IPS-18a (cell line): ENCODE data around the gene NOL7.
A peak's percentile ranks its signal among the peaks of the same experiment; 100 is the strongest.

ENCODE experiments used
- H3K27ac ChIP-seq: one replicate; pipeline ENCODE4 v1.5.1; 2013; ENCODE audit warnings: low read length
- H3K27me3 ChIP-seq: one replicate; pipeline ENCODE4 v1.6.1; 2013; ENCODE audit warnings: mild to moderate bottlenecking, low read length; ENCODE audit not compliant: control insufficient read depth, insufficient read depth
- H3K36me3 ChIP-seq: one replicate; pipeline ENCODE4 v1.6.1; 2013; ENCODE audit warnings: low read depth, low read length; ENCODE audit not compliant: control insufficient read depth
- H3K4me1 ChIP-seq: one replicate; pipeline ENCODE4 v1.6.1; 2013; ENCODE audit warnings: low read depth, low read length; ENCODE audit not compliant: control insufficient read depth
- H3K4me3 ChIP-seq: one replicate; pipeline ENCODE4 v1.5.1; 2013; ENCODE audit warnings: low read length
- H3K9ac ChIP-seq: one replicate; pipeline ENCODE4 v1.6.1; 2013; ENCODE audit warnings: mild to moderate bottlenecking, low read length, moderate library complexity
- H3K9me3 ChIP-seq: one replicate; pipeline ENCODE4 v1.6.1; 2013; ENCODE audit warnings: low read depth, low read length; ENCODE audit not compliant: control insufficient read depth

The NOL7 gene

DNA sequence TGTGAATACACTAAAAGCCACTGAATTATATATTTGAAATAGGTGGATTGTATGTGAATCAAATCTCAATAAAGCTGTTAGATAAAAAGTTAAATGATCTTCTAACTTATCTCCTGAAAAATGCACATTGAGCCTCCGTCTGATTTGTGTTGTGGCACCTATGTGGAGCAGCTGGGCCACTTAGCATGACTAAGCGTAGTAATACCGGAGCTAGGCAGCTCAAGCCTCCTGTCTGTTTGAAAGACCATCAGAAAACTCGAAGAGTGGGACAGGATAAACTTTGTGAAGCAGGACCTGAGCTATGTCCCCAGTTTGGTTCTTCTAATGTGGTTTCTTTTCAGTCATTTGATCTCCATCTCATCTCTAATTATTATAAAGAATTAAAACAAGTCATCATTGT lies 11.0 kb upstream of the NOL7 start:
- Histone ChIP-seq H3K9ac (no peak overlapping the region), H3K27ac (no peak overlapping the region), H3K4me1 (no peaks in the 10 kb centered on the region), H3K27me3 (no peaks in the 10 kb centered on the region), H3K36me3 (peaks cover 17% of the 10 kb centered on the region), H3K9me3 (no peaks in the 10 kb centered on the region), H3K4me3 (no peak overlapping the region)

DNA sequence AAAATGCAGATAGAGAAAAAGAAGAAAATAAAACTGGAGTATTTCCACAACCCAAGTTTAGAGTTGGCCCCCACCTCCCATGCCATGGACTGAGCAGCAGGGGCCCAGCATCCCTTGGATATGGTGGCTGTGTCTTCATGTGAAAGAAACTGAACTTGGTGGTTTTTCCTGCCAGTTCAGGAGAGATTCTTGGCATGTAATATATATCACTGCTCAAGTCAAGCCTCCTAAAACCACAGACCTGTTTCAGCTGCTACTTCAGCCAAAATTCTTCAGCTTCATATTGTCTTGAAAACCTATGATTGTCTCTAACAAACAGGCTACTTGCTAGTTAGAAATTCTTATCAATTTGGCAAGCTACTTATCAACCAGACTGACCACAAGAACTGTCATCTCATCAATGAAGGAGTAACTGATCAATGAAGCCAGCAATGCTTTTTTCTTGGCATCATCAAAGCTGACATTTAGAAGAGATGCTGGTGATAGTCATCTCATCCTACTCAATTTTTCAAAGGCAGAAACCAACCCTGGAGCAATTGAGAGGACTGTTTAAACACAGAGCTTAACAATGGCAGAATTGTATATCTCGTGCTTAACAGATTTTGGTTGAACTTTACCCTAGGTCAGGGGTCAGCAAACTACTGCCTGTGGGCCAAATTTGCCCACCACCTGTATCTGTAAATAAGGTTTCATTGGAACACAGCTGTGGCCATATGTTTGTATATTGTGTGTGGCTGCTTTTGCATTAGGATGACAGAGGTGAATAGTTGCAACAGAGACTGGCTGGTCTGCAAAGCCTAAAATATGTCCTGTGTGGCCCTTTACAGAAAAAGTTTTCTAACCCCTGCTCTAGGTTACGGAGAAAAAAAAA lies 10.4 kb upstream of the NOL7 start:
- H3K4me3 ChIP-seq = no peak overlapping the region
- H3K4me1 ChIP-seq = no peaks in the 10 kb centered on the region
- no peaks in the 10 kb centered on the region for H3K9me3 ChIP-seq
- H3K27me3 ChIP-seq = no peaks in the 10 kb centered on the region
- no peak overlapping the region for H3K27ac ChIP-seq
- H3K36me3 ChIP-seq = peaks cover 17% of the 10 kb centered on the region
- no peak overlapping the region for H3K9ac ChIP-seq

GRCh38 chr6:13605634-13606033 lies 9.5 kb upstream of the NOL7 start:
- no peaks in the 10 kb centered on the region for H3K27me3 ChIP-seq
- H3K27ac ChIP-seq = no peak overlapping the region
- peaks cover 14% of the 10 kb centered on the region for H3K36me3 ChIP-seq
- no peak overlapping the region for H3K9ac ChIP-seq
- H3K4me1 ChIP-seq = no peaks in the 10 kb centered on the region
- no peak overlapping the region for H3K4me3 ChIP-seq
- no peaks in the 10 kb centered on the region for H3K9me3 ChIP-seq

DNA sequence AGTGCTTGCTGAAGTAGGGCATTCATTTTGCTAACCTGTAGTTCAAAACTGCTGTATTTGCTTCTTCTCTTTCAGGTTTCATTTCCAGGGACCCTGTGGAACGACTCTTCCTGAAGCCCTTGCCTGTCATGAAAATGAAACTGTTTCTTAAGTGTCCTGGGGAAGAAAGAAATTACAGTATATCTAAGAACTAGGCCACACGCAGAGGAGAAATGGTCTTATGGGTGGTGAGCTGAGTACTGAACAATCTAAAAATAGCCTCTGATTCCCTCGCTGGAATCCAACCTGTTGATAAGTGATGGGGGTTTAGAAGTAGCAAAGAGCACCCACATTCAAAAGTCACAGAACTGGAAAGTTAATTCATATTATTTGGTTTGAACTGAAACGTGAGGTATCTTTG lies 3.4 kb upstream of the NOL7 start:
- no peaks in the 10 kb centered on the region for H3K9me3 ChIP-seq
- peaks cover 4% of the 10 kb centered on the region for H3K36me3 ChIP-seq
- peaks cover 7% of the 10 kb centered on the region for H3K4me1 ChIP-seq
- no peak overlapping the region for H3K9ac ChIP-seq
- H3K27me3 ChIP-seq = no peaks in the 10 kb centered on the region
- no peak overlapping the region for H3K4me3 ChIP-seq
- no peak overlapping the region for H3K27ac ChIP-seq

DNA sequence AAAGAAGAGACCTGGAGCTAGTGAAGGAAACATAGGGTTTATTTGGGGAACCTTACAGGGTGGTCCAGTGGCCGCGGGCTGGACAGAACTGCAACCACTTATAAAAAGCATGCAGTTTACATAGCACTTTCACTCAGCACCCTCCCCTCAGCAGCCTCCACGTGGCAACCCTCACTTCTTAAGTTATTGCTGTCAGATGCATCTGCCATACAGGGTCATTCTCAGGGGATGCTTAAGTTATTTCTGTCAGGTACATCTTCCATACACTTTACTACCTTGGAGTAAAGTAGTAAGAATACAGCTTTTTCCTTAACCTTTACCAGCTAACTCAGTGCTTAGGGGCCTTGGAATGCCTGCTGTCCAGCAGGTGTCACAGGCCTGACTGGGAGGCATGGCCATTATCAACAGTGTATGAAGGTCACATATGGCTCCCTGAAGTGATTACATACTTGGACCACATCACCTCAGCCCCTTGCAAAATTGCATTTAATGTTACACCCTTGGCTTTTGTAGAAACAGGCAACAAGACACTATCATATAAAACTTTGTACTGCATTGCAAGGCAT lies 2.0 kb upstream of the NOL7 start:
- Histone ChIP-seq H3K4me3 (no peak overlapping the region), H3K4me1 (peaks cover 8% of the 10 kb centered on the region), H3K9ac (no peak overlapping the region)

DNA sequence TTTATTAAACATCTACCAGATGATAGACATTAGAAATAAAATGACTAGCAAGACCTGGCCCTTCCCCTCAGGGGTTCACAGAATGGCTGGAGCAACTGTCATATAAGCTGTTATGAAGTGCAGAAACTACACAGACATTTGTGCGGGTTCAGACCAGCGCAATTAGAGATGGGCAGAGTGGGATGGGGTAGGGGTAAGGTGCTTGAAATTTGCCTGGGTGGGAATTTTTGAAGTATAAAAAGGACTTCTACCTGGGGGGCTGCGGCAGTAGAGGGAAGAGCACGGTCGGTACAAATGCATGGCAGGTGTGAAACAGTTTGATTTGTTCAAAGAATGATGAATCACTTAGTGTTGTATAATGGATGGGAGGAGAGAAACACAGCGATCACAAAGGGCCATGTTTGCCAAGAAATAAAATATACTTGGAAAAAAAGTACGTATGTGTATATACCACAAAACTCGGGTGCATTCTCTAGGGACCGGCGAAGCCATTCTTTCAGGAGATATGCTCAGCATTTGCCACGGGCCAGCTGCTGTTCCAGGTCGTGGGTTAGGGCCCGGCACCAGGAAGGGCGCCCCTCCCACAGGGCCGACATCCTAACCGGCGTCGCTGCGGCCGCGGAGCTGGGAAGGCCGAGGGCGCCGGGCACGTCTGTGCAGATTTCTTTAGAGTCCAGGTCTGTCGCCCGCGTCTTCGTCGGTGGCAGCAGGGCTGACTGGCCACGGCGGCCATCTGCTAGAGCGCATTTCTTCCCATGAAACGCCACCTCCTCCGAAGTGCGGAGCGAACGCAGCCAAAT lies 809 bp upstream of the NOL7 start:
- H3K27ac ChIP-seq = peak overlapping the region; percentile 70
- H3K4me1 ChIP-seq = peaks cover 8% of the 10 kb centered on the region
- H3K36me3 ChIP-seq = peaks cover 25% of the 10 kb centered on the region
- H3K4me3 ChIP-seq = peak overlapping the region; percentile 98
- no peaks in the 10 kb centered on the region for H3K27me3 ChIP-seq
- H3K9me3 ChIP-seq = no peaks in the 10 kb centered on the region
- peak overlapping the region; percentile 98 for H3K9ac ChIP-seq

More for the DNA sequence above, 2.0 kb upstream of the NOL7 start:
- Histone ChIP-seq H3K36me3 (peaks cover 16% of the 10 kb centered on the region), H3K27me3 (no peaks in the 10 kb centered on the region), H3K9me3 (no peaks in the 10 kb centered on the region), H3K27ac (no peak overlapping the region)

DNA sequence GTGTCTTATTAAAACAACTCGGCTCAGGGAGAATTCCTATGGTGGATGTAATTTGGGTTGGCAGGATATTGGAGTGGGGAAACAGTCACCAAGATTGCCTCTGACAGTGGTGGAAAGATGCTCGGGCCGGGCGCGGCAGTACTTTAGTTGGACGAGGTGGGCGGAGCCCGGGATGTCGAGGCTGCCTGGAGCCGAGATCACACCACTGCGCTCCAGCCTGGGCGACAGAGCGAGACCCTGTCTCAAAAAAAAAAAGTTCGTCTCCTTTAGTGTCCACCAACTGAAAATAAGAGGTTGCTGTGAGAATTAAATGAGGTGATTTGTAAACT lies 621 bp downstream of the NOL7 start:
- H3K4me3 ChIP-seq = peak overlapping the region; percentile 98
- peak overlapping the region; percentile 98 for H3K9ac ChIP-seq
- no peaks in the 10 kb centered on the region for H3K27me3 ChIP-seq
- no peaks in the 10 kb centered on the region for H3K9me3 ChIP-seq
- H3K36me3 ChIP-seq = peaks cover 40% of the 10 kb centered on the region
- no peak overlapping the region for H3K27ac ChIP-seq
- H3K4me1 ChIP-seq = peaks cover 8% of the 10 kb centered on the region

- Histone ChIP-seq H3K27ac (no peak overlapping the region), H3K36me3 (peaks cover 53% of the 10 kb centered on the region), H3K9ac (no peak overlapping the region), H3K27me3 (no peaks in the 10 kb centered on the region), H3K4me3 (peak overlapping the region; percentile 98), H3K9me3 (no peaks in the 10 kb centered on the region), H3K4me1 (peaks cover 8% of the 10 kb centered on the region)
Measured at GRCh38 chr6:13617066-13617465, 1.9 kb downstream of the NOL7 start.

- Histone ChIP-seq H3K27me3 (no peaks in the 10 kb centered on the region), H3K9ac (no peak overlapping the region), H3K4me3 (no peak overlapping the region), H3K27ac (no peak overlapping the region), H3K4me1 (no peaks in the 10 kb centered on the region), H3K36me3 (peaks cover 63% of the 10 kb centered on the region), H3K9me3 (no peaks in the 10 kb centered on the region)
Measured at GRCh38 chr6:13624871-13625288, 9.7 kb downstream of the NOL7 start.

DNA sequence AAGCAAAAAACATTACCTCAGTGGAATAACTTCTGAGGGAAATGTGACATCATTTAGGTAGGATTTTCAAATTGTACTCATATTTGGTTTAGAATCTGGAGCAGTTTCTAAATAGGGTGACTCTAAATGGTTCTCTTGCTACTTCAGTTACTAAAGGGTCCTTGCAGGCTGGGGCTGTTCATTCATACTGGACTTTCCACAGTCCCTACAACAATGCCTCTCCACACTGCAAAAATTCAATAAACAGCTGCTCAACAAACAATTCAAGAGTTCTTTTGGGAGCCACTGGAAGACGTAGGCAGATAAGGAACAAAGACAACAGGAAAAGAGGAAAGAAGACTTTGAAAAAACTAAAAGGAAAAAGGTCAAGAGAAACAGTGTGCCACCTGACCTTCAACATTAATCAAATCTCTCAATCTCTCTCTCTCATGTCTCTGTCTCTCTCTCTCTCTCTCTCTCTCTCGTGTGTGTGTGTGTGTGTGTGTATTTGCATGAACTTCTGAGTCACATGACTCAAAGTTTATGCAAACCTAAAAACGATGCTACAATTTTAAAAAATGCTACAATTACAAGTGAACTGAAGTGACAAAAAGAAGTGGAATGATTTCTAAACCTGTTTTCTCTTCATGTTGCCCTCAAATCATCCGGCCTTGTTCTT lies 14.5 kb downstream of the NOL7 start:
- peaks cover 34% of the 10 kb centered on the region for H3K36me3 ChIP-seq

GRCh38 chr6:13630499-13630898 lies 15.4 kb downstream of the NOL7 start:
- no peak overlapping the region for H3K4me3 ChIP-seq
- H3K9ac ChIP-seq = no peak overlapping the region
- H3K36me3 ChIP-seq = peaks cover 34% of the 10 kb centered on the region
- no peaks in the 10 kb centered on the region for H3K27me3 ChIP-seq
- H3K4me1 ChIP-seq = peaks cover 2% of the 10 kb centered on the region
- no peak overlapping the region for H3K27ac ChIP-seq
- H3K9me3 ChIP-seq = no peaks in the 10 kb centered on the region

More for the DNA sequence above, 14.5 kb downstream of the NOL7 start:
- Histone ChIP-seq H3K9me3 (no peaks in the 10 kb centered on the region), H3K9ac (no peak overlapping the region), H3K4me3 (no peak overlapping the region), H3K4me1 (no peaks in the 10 kb centered on the region), H3K27me3 (no peaks in the 10 kb centered on the region), H3K27ac (no peak overlapping the region)
